GM12872 (cell line): ENCODE results near the gene C2orf49.

Experiments
- TF ChIP-seq, protein P1 (sequence below): IDR thresholded peaks from 3 replicates; pipeline ENCODE4 v1.5.1; 2011; ENCODE audit warnings: low read depth, mild to moderate bottlenecking, low read length, moderate library complexity; ENCODE audit not compliant: insufficient read depth

The C2orf49 gene

DNA sequence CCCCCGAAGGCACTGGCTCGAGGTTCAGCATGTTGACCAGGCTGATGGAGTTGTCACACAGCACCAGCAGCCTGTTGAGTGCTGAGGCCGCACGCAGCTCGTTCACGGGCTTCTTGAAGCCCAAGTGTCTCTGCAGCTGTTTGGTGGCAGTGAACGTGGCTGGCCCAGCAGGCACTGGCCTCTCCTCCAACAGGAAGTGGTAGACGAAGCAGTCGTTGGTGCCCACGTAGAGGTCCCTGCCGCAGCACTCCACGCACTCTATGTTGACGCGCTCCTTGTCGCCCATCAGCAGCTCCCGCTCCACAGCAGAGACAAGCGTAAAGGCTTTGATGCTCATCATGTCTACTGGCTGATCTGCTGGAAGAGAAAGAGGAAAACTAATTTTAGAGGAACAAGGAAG is 29.4 kb upstream of the C2orf49 start:
- TF ChIP-seq, protein P1, sequence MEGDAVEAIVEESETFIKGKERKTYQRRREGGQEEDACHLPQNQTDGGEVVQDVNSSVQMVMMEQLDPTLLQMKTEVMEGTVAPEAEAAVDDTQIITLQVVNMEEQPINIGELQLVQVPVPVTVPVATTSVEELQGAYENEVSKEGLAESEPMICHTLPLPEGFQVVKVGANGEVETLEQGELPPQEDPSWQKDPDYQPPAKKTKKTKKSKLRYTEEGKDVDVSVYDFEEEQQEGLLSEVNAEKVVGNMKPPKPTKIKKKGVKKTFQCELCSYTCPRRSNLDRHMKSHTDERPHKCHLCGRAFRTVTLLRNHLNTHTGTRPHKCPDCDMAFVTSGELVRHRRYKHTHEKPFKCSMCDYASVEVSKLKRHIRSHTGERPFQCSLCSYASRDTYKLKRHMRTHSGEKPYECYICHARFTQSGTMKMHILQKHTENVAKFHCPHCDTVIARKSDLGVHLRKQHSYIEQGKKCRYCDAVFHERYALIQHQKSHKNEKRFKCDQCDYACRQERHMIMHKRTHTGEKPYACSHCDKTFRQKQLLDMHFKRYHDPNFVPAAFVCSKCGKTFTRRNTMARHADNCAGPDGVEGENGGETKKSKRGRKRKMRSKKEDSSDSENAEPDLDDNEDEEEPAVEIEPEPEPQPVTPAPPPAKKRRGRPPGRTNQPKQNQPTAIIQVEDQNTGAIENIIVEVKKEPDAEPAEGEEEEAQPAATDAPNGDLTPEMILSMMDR, result no peak

DNA sequence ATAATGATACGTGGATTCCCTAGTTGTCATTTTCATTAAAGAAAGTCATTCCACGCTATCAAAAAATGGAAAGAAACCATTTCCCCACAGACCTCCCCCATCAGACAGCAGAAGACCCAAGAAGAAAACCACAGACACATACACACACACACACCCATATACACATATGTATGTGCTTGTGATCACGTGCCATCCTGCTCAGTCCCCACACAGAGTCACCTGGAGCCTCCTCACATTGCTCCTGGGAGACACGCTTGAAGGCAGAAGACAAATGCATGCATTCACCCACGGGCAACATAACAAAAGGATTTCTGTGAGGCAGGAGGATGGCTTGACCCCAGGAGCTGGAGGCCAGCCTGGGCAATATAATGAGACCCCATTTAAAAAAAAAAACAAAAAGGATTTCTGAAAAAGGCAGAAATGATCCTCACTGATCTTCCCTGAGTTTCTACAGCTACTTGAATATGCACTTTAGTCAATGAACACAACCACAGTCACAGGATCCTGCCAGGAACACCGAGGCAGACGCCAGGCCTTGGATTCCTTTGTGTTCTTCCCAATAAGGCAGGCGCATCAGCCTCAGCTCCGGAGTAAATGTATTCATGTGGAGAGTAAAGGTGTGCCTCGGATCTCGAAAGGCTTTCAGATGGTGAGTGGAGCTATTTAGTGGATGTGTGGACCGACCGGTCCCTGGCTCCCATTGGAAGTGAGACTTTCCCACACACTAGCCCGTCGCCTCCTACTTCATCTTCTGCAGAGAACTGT is 28.8 kb upstream of the C2orf49 start:
- TF ChIP-seq, protein P1, result no peak

DNA sequence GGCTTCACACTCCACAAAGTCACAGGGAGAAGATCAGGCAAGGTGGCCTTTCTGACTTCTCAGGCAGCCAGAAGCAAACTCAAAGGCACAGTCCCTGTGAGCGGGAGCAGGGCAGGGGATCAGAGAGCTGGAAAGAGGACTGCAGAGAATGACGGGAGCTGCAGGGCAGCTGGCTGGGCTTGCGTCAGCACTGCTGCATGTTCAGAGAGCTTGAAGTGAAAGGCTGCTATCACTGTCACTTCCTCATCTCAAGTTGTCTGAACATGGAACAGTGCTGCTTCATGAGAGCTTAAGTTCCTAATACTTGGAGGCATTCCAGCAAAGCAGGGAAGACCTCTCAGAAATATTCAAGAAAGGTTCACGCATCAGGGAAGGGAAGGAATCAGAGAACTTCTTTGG is 28.2 kb upstream of the C2orf49 start:
- TF ChIP-seq, protein P1, result no peak

DNA sequence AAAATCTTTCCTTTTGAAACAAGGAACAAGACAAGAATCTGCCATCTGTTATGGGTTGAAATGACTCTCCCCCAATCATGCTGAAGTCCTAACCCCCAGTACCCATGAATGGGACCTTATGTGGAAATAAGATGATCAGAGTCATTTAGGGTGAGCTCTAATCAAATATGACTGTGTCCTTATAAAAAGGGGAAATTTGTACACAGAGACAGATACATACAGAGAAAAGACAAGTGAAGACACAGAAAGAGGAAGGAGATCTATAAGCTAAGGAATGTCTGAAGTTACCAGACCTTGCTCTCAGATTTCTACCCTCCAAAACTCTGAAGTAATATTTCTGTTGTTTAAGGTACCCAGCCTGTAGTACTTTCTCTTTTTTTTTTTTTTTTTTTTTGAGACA is 23.5 kb upstream of the C2orf49 start:
- TF ChIP-seq, protein P1, result no peak

DNA sequence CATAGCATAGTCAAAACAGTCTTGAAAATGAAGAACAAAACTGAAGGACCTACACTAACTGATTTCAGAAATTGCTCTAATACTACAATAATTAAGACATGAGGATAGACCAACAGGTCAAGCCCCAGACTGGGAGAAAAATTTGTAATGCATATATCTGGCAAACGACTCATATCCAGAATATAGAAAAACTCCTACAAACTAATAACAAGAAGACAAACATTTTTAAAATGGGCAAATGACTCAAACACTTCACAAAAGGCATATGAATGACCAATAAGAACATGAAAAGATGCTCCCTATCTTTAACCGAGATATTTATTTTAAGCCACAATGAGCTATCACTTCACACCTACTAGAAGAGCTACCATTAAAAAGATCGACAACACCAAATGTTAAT is 22.0 kb upstream of the C2orf49 start:
- TF ChIP-seq, protein P1, result no peak

DNA sequence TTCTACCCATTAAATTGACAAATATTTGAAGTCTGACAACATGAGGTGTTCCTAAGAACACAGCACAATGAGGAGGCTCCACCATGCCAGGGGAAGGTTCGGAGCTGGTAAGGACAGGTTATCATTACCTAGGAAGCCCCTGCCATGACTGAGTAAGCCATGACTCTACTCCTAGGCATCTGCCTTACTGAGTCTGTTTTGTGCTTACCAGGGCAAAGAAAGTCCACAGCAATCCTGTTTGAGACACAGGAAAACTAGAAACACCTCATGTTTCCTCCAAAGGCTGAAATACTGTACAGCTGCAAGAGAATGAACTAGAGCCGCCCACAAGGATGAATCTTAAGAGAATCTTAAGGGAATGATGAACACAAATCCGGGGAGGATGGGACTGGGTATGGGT is 19.4 kb upstream of the C2orf49 start:
- TF ChIP-seq, protein P1, result no peak

DNA sequence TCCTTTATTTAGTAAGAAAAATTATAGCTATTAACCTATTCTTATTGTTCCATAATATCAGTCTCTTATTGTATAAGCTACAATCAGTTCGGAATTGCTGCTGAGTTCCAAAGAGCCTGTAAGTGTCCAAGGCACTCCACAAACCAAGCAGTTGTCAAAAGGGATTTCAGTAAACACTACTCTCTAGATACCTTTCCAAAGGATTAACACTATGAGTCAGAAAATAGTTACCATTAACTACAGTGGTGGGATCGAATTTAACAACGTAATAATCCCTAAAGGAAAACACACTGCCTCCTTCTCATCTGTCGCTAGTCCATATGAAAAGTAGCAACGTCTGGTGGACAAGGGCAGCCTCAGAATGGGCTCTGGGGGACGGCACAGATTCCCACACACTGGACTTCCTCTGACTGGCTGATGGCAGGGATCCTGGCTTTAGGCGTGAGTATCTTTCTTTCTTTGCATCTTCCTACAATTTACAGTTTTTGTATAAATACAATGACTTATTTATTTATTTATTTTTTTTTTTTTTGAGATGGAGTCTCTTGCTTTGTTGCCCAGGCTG is 16.6 kb upstream of the C2orf49 start:
- TF ChIP-seq, protein P1, result no peak
